ENCODE results near the gene EMC7.
"Not testable (repeated sequence)": the region's sequence is repeated elsewhere in the genome, so short reads cannot be mapped to it uniquely, and the experiment has no call there.

The EMC7 gene

DNA sequence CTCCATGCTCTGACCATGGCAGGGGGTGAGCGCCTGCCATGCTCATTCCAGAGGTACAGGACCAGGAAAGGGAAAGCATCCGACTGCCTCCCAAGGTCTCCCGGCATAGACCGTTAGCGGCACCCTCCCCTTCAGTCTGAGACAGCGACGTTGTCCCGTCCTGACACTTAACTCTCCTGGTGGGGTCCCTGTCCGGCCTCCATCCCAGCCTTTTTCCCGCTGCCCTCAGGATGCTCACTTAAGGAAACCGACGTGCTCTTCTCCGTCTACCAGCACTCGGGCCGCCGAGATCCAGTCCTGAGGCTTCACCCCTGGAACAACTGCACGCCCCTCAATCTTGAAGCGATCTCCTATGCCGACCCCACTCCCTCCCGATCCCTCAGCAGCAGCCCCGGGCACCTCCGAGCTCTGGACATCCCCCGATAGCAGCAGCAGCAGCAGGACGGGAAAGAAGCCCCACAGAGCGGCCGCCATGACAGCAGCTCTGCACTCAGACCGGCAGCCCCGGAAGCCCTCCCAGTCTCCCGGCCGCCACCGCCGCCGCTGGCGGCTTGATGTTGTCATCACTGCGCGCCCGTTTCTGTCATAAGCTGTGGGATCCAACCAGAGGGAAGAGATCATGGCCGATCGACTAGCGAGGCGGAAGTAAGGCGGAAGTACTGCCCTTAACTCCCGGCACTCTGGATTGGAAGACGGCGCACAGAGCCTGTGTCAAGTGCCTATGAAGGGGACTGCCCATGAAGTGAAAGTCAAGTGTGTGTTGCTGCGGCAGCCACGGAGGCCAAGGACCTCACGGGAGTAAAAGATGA lies at the start of gene EMC7, which contains the start of gene PGBD4:
Gene EMC7, minus strand, starts transcription at position 497 of the 809 bp plus-strand sequence. Its CDS starts 23 bp downstream, at position 474.
Gene PGBD4, plus strand, starts transcription at position 718 of the 809 bp plus-strand sequence. CDS start 449 bp downstream, outside the sequence.
- Histone ChIP-seq H3K27ac (peak within 1 kb of the TSS; percentile 34 to 94 (median 90)), H3K4me3 (peak within 1 kb of the TSS; percentile 84 to 96 (median 92))

GRCh38 chr15:34147371-34148140 lies 45.9 kb upstream of the EMC7 start:
- Histone ChIP-seq H3K4me3 (no peak overlapping the region), H3K27ac (no peak overlapping the region)

- Histone ChIP-seq H3K27ac (no peak overlapping the region), H3K4me3 (no peak overlapping the region)
Measured at GRCh38 chr15:34133511-34133910, 31.8 kb upstream of the EMC7 start.

GRCh38 chr15:34132881-34133280 lies 31.2 kb upstream of the EMC7 start:
- Histone ChIP-seq H3K4me3 (no peak overlapping the region), H3K27ac (no peak overlapping the region)

DNA sequence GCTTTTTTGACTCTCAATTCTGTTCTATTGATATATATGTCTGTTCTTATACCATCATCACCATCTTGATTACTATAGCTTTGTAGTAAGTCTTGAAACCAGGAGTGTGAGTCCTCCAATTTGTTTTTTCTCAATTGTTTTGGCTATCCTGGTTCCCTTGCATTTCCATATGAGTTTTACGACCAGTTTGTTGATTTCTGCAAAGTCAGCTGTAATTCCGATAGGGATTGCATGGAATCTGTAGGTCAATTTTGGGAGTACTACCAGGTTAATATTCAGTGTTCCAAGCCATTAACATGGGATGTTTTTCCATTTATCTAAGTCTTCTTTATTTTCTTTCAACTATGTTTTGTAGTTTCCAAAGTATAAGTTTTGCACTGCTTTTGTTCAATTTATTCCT lies 27.2 kb upstream of the EMC7 start:
- no peak overlapping the region for H3K27ac ChIP-seq
- no peak overlapping the region for H3K4me3 ChIP-seq

DNA sequence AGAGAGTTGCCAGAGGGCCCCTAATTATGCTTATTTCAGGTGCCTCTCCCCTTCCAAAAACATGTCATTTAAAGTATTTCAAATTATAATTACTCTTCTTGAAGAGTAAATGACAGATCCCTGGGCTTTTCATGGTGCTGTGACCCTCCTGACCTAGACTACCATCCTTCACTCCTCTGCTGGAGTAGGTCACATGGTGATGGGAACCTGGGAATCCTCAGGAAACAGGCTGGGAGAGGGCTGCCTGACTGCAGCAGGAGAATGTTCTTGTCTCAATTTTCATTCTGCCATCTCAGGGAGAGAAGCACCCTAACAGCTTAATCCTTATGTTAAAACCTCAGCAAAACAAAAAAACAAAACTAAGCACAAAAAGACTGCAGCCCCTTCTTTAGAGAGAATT lies 24.9 kb upstream of the EMC7 start:
- Histone ChIP-seq H3K4me3 (no peak overlapping the region), H3K27ac (no peak overlapping the region)

DNA sequence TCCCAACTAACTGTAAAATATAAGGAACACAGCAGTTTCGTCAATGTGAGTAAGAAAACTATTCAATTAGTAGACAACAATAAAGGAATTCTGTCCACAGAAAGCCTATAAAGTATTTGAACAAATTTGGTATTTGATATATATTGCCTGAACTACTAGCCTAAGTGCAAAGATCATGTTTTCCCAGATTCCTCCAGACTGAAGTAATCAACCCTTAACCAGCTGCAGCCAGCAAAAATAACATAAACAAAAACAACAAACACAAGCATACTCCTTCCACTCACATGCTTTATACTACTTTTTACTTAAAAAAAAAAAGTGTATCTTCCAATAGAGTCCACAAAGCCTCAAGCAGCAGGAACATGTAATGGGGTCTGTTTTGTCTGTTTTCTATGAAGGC lies 24.3 kb upstream of the EMC7 start:
- Histone ChIP-seq H3K27ac (no peak overlapping the region), H3K4me3 (no peak overlapping the region)

GRCh38 chr15:34124651-34125050 lies 23.0 kb upstream of the EMC7 start:
- Histone ChIP-seq H3K27ac (no peak overlapping the region), H3K4me3 (no peak overlapping the region)

GRCh38 chr15:34122771-34123183 lies 21.1 kb upstream of the EMC7 start:
- H3K4me3 ChIP-seq: no peak overlapping the region

DNA sequence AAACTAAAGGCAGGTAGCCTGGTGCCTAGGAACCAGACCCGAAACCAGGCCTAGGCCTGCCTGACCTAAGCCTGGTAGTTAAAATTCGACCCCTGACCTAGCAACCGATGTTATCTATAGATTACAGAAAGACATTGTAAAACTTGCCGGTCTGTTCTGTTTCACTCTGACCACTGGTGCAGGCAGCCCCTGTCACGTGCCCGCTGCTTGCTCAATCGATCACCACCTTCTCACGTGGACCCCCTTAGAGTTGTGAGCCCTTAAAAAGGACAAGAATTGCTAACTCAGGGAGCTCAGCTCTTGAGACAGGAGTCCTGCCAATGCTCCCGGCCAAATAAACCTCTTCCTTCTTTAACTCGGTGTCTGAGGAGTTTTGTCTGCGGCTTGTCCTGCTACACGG lies 20.1 kb upstream of the EMC7 start:
- H3K27ac ChIP-seq, H3K4me3 ChIP-seq: not testable (repeated sequence)

More at GRCh38 chr15:34122771-34123183, 21.1 kb upstream of the EMC7 start:
- no peak overlapping the region for H3K27ac ChIP-seq

GRCh38 chr15:34120420-34120819 lies 18.8 kb upstream of the EMC7 start:
- H3K4me3 ChIP-seq, H3K27ac ChIP-seq: not testable (repeated sequence)

DNA sequence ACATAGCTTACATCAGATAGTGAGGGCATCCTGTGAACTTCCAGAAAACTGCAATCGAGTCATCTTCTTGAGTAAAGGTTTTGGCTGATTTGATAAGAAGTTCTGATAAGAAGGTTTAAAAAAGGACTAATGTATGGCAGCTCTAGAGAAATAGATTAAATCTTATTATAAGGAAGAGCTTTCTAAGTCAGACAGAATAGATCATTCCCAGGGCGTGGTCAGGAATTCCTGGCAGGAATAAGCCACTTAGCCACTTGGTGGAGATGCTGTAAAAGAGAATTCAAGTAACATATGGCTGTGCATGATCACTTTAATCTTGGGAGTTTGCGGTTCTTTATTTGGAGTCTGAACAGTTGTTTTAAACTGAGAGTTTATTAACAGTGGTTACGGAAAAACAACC lies 17.6 kb upstream of the EMC7 start:
- H3K4me3 ChIP-seq: no peak overlapping the region
- no peak overlapping the region for H3K27ac ChIP-seq

DNA sequence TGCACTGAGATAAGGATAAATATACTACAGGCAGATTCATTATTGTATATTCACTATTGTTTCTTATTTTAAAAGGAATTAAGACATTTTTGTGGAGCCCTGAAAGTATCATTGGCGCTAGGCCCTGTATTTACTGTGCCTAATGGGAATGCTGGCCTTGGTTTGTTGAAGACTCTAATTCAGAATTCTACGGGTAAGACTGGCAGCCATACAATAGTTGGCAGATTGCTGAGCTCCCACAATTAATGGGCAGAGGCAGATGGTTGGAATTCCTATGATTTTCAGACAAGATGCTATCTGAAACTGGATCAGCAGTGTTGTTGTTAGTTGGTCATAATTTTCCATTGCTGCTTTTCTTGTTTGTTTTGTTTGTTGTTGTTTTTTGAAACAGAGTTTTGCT lies 15.0 kb upstream of the EMC7 start:
- Histone ChIP-seq H3K4me3 (no peak overlapping the region), H3K27ac (no peak overlapping the region)

DNA sequence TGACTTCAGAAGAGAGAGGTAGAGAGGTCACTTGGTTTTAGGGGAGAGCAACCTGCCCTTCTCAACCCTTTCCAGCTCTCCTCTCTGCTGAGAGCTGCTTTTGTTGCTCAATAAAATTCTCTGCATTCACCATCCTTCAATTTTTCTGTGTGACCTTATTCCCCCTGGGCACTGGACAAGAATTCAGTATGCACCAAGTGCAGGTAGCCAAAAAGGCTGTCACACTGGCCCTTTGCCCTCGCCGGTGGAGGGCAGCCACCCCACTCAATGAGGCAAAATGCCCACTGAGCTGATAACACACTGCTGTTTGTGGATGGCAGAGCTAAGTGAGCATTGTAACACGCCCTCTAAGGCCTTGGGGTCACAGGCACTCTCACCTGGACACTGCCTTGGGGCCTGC lies 13.1 kb upstream of the EMC7 start:
- H3K4me3 ChIP-seq: no peak overlapping the region
- H3K27ac ChIP-seq: no peak overlapping the region

DNA sequence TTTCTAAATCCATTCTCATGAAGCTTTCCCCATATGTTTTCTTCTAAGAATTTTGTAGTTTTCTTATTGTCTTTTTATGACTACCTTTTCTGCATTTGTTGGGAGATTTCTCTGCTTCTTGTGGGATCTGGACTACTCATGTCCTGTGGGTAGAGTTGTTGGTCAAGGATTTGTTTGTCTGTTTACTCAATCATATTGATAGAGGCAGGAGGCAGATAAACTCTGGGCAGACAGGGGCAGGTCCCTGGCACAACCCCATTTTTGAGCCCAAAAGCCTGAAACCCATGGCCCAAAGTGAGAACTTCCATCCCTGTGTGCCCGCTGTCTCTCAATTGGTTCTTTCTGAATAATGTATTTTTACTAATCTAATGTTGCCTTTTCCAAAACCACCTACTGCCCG lies 12.6 kb upstream of the EMC7 start:
- H3K4me3 ChIP-seq: no peak overlapping the region
- no peak overlapping the region for H3K27ac ChIP-seq

- Histone ChIP-seq H3K27ac (no peak overlapping the region), H3K4me3 (no peak overlapping the region)
Measured at GRCh38 chr15:34111488-34111887, 9.8 kb upstream of the EMC7 start.

- no peak overlapping the region for H3K27ac ChIP-seq
- H3K4me3 ChIP-seq: no peak overlapping the region
Measured at GRCh38 chr15:34109797-34110663, 8.4 kb upstream of the EMC7 start.

GRCh38 chr15:34107315-34107714 lies 5.7 kb upstream of the EMC7 start:
- Histone ChIP-seq H3K4me3 (no peak overlapping the region), H3K27ac (no peak overlapping the region)

GRCh38 chr15:34106423-34106822 lies 4.8 kb upstream of the EMC7 start:
- Histone ChIP-seq H3K4me3 (no peak overlapping the region), H3K27ac (no peak overlapping the region)
